Thoracic aorta (tissue), 2 donors: ENCODE measurements around the gene PTPRE. TPM values are rescaled to one million over a fixed set of nuclear protein-coding genes. Genes with fewer than 3 reads are reported as not detected.

ENCODE experiments used
- ATAC-seq: fragments of 150-250 bp; one replicate; pipeline ENCODE4 v1.8.0; 2017; ENCODE audit warnings: low read depth; ENCODE audit not compliant: insufficient number of reproducible peaks, low FRiP score
- DNase-seq: peaks from one replicate; pipeline ENCODE4 v3.0.0-alpha.2; 2020; ENCODE audit warnings: low spot score
- H3K27ac ChIP-seq, 2 donors: fragments of 200-600 bp; sonication (generic); 1 replicate in 1 of 2; 2 replicates in 1 of 2; pipeline ENCODE4 v1.5.1; 2016; ENCODE audit warnings: mild to moderate bottlenecking in 2 of 2, moderate library complexity in 2 of 2
- H3K27me3 ChIP-seq: fragments of 200-600 bp; sonication (generic); replicated peaks from 2 replicates; pipeline ENCODE4 v1.6.0; 2016; ENCODE audit warnings: mild to moderate bottlenecking; ENCODE audit not compliant: insufficient read depth
- H3K36me3 ChIP-seq: fragments of 200-600 bp; sonication (generic); one replicate; pipeline ENCODE4 v1.5.1; 2016
- H3K4me1 ChIP-seq, 2 donors: fragments of 200-600 bp; sonication (generic); 1 replicate in 1 of 2; 2 replicates in 1 of 2; pipeline versions ENCODE4 v1.5.1 to v1.6.0; 2016; ENCODE audit warnings: low read depth in 2 of 2, mild to moderate bottlenecking in 1 of 2; ENCODE audit not compliant: control insufficient read depth in 1 of 2
- H3K4me3 ChIP-seq: fragments of 200-600 bp; sonication (generic); 2 replicates; pipeline ENCODE4 v1.5.1; 2016; ENCODE audit warnings: mild to moderate bottlenecking
- H3K9me3 ChIP-seq: fragments of 200-600 bp; sonication (generic); 2 replicates; pipeline ENCODE4 v1.5.1; 2016
- total RNA-seq, 2 donors: library from RNA; depleted of rRNA; stranded (reverse); fragments of >200 nt; gene quantifications; one replicate each; pipeline versions ENCODE4 v1.1.0 to v1.2.3, GENCODE V29; 2016
- TF ChIP-seq, protein P1 (sequence below): fragments of 200-600 bp; sonication (generic); IDR thresholded peaks from one replicate; pipeline ENCODE4 v1.5.1; 2019; ENCODE audit warnings: antibody characterized with exemption

Gene PTPRE
- total RNA-seq, 2 donors from 2014 or later, result 41.9 to 45.1 TPM

GRCh38 chr10:127997937-127998336 lies 91.0 kb downstream of the PTPRE start:
- DNase-seq (no peak), ATAC-seq (no peak)
- TF ChIP-seq, protein P1, sequence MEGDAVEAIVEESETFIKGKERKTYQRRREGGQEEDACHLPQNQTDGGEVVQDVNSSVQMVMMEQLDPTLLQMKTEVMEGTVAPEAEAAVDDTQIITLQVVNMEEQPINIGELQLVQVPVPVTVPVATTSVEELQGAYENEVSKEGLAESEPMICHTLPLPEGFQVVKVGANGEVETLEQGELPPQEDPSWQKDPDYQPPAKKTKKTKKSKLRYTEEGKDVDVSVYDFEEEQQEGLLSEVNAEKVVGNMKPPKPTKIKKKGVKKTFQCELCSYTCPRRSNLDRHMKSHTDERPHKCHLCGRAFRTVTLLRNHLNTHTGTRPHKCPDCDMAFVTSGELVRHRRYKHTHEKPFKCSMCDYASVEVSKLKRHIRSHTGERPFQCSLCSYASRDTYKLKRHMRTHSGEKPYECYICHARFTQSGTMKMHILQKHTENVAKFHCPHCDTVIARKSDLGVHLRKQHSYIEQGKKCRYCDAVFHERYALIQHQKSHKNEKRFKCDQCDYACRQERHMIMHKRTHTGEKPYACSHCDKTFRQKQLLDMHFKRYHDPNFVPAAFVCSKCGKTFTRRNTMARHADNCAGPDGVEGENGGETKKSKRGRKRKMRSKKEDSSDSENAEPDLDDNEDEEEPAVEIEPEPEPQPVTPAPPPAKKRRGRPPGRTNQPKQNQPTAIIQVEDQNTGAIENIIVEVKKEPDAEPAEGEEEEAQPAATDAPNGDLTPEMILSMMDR, result no peak
- H3K27me3 ChIP-seq, result no peaks in the 10 kb centered on the region
- H3K36me3 ChIP-seq, result no peaks in the 10 kb centered on the region
- H3K4me3 ChIP-seq, result no peak overlapping the region
- no peak overlapping the region for H3K27ac ChIP-seq
- no peaks in the 10 kb centered on the region for H3K9me3 ChIP-seq
- peaks cover 0 to 3% of the 10 kb centered on the region in 2 donors for H3K4me1 ChIP-seq

GRCh38 chr10:127998501-127999144 lies 91.7 kb downstream of the PTPRE start:
- H3K27ac ChIP-seq, result no peak overlapping the region
- H3K36me3 ChIP-seq, result no peaks in the 10 kb centered on the region
- peaks cover 0 to 3% of the 10 kb centered on the region in 2 donors for H3K4me1 ChIP-seq
- no peak for ATAC-seq
- no peaks in the 10 kb centered on the region for H3K27me3 ChIP-seq
- TF ChIP-seq, protein P1, result no peak
- H3K4me3 ChIP-seq, result no peak overlapping the region
- H3K9me3 ChIP-seq, result no peaks in the 10 kb centered on the region
- no peak for DNase-seq

GRCh38 chr10:127999297-128000129 lies 92.6 kb downstream of the PTPRE start:
- ATAC-seq, result no peak
- Histone ChIP-seq H3K36me3 (no peaks in the 10 kb centered on the region), H3K4me1 (peaks cover 0 to 3% of the 10 kb centered on the region in 2 donors), H3K4me3 (no peak overlapping the region), H3K27ac (no peak overlapping the region), H3K9me3 (no peaks in the 10 kb centered on the region), H3K27me3 (no peaks in the 10 kb centered on the region)
- TF ChIP-seq, protein P1, result no peak
- no peak for DNase-seq

DNA sequence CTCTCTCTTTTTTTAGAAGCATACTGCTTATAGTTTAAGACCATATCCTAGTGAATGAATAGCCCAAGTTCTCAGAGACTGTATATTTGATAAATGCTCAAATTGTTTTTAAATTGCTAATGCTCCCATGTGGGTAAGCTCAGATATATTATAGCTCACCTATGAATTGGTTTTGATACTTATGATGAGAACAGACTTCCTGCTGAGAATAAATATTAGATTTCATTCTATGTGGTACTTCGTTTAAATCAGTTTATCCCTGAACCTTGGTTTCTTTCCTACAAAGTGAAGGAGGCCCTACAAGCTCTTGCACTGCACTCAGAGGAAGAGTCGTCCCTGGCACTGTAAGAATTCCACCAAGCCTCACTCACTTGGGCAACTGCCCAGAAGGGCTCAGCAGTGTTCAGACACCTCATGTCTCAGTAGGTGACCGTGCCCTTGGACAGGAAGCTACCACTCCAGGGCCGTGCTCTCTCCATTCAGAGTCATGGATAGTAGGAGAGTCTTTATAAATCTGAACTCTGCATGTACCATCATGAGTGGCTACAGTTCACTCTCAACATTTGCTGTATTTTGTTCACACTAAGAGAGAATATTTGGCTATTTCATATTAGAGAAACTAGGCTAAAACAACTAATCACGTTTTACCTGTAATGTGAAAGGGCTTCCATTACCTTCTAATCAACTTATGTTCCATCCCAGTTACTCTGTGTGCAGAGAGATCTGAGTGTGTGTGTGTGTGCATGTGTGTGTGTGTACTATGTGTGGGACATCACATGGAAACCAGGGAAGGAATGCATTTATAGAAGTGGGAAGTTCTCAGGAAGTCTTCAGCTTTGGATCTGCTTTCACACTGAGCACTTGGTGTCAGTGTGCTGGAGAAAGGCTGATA lies 93.8 kb downstream of the PTPRE start:
- ATAC-seq, result no peak

More for the DNA sequence above, 93.8 kb downstream of the PTPRE start:
- no peak overlapping the region for H3K27ac ChIP-seq
- TF ChIP-seq, protein P1, result no peak
- no peaks in the 10 kb centered on the region for H3K9me3 ChIP-seq
- H3K27me3 ChIP-seq, result no peaks in the 10 kb centered on the region
- no peak overlapping the region for H3K4me3 ChIP-seq
- no peak for DNase-seq
- H3K4me1 ChIP-seq, result peaks cover 0 to 3% of the 10 kb centered on the region in 2 donors
- no peaks in the 10 kb centered on the region for H3K36me3 ChIP-seq
